Measurements from ENCODE around the gene HIPK2.
"Not testable (repeated sequence)": the region's sequence is repeated elsewhere in the genome, so short reads cannot be mapped to it uniquely, and the experiment has no call there.

The HIPK2 gene

DNA sequence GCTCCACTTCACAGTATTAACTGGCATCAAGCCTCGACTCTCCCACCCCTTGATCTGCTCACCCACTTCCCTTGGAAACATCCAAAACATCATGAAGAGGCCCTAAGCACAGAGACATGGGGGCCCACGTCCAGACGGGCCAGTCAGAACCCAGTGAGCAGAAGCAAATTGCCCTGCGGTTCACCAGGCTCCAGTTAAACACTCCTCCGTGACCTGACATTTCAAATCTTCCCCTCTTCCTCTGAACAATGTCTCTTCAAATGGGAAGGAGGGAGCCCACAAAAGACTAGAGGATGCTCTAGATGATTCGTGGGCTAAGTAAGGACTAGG is 209.5 kb downstream of the HIPK2 start:
- no peak for DNase-seq (ENCODE audit: low read depth in 2 of 2)

DNA sequence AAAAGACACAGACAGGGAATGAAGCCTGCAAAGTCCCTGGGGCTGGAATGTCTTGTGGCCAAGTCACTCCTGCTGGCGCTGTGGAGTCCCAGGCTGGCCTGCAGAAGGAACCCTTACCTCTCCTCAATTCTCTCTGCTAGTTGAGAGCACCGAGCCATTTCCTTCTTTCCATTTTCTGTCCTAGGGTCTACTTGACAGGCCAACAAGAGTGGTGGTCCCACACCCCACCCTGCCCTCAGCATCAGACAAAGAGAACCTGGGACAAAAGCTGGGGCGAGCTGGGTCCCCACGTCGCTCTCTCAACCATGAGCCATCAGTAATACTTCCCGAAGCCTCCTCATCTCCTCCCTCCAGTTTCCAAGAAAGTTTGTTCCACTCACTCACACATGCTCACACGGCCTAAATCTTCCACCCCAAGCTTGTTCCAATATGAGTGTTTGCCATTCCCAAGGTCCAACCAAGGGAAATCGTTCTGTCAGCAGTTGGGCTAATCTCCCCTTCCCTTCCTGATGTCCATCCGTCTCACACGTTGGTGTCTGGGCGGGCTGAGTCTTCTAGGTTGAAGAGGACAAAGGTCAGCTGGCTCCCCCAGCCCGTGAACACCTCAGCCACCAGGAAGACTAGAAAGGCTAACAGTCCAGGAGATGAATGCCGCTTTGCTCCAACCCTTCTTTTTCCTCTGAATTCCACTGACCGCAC is 210.0 kb downstream of the HIPK2 start:
- no peak for DNase-seq (ENCODE audit: low read depth in 2 of 2)

DNA sequence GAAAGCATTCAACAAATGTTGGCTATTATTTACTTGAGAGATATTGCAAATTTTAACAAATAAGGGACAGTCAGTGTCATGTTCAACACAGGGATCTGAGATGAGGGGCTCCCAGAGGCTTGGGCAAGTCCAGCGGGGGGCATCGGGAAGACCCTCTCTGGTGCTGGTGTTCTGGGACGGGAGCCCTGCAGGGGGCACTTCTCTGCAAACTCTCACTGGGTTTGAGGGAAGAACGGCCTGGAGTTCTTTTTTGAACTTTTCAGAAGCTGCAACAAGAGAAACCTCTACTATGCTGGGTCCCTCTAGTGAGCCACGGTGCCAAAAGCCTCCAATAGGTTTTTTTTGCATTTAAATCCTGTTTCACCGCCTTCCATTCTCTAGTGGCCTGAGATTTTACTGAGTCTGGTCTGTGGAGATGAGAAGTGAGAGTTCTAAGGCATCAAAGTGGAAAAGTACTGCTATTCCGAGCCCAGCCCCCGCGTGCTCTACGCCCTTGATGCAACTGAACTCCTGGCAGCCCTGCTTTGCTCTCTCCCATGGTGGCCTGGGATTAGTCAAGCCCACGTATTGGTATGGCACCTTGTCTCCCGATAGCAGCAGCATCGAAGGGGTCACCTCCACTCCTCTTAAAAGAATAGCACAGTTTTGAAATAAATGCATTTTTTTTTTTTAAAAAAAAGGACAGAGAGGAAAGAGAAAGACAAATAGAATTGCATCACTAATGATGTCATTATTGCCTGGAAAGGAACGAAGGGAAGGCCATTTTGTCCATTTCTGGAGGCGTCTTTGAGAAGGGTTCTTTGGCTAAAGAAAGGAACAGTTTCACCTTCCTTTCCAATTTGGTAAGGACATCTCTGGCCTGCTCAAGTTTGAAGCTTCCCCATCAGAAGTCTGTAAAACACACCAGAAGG is 210.8 kb downstream of the HIPK2 start:
- DNase-seq (ENCODE audit: low read depth in 2 of 2) = no peak

DNA sequence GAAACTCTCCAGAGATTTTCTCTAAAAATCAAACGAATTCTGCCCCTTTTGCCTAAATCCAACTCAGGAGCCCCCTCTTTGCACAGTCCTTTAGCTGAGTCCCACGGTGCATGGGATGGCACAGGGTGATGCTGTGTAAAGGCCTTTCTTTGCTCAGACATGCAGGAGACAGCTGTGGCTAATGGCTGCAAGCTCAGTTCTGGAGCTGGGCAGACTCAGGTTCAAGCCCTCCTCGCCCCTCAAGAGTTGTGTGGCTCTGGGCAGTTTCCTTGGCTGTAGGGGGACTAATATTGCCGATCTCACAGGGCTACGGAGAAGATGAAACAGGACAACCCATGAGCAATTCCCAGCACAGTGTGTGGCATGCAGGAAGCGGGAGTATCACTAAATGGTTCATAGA is 211.7 kb downstream of the HIPK2 start:
- no peak for DNase-seq (ENCODE audit: low read depth in 2 of 2)

DNA sequence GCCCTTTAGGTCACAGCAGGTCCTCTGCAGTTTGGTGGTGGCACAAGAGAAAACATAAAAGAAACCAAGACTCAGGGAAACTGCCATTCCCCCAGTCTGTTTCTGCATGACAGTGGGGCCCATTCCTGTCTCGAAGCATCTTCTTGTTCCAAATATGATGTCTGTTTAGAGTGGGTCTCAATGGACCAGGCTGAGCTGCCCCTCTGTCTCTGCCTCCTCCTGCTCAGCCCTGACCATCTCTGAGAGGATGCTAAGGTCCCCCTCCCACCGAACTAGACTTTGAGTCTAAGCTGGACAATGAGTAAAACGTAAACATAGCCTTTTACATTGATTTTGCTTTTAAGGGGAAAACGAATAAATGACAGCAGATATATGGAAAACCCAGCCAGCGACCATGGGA is 213.9 kb downstream of the HIPK2 start:
- DNase-seq (ENCODE audit: low read depth in 2 of 2) = no peak

DNA sequence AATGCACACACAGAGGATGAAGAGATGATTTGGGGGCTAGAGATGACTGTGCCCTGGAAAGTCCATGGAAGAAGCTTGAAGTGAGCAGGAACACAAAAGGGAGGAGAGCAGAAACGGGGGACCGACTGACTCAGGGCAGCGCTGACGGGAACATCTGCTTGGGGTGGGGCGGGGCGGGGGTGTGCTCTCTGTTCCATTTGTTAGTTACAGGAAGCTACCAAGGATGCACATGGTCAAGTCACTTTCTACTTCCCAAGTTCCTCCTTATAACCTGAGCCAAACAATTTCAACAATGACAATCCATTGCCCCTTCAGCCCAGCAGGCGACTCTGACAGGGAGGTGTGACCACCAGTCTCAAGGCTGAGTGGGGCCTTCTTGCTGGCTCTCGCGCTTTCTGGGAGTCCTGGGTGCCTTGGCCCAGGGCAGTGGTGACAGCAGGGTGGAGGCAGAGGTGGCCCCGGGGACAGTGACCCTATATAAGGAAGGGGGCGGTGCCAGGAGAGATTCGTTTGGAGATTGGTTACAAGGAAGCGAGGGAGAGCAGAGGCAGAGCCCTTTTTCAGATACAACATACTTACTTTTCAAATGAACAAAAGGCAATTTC is 214.7 kb downstream of the HIPK2 start:
- DNase-seq (ENCODE audit: low read depth in 2 of 2) = no peak

DNA sequence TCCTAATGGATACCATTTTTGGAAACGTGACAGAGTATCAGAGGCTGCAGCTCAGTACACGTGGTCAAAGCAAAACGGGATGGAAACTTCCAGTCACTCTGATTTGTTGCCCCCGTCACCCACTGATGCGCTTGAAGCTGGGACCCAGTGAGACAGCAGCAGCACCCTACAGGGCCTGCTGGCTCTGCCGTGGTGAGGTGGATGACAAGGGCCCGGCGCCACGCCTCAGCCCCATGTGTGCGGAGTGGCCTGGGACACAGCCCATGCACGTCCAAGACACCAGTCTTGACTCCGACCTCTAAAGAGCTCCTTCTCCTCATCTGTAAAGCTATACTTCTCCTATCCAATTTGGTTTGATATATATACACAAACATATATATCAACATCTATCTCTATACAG is 215.3 kb downstream of the HIPK2 start:
- DNase-seq (ENCODE audit: low read depth in 2 of 2) = no peak

DNA sequence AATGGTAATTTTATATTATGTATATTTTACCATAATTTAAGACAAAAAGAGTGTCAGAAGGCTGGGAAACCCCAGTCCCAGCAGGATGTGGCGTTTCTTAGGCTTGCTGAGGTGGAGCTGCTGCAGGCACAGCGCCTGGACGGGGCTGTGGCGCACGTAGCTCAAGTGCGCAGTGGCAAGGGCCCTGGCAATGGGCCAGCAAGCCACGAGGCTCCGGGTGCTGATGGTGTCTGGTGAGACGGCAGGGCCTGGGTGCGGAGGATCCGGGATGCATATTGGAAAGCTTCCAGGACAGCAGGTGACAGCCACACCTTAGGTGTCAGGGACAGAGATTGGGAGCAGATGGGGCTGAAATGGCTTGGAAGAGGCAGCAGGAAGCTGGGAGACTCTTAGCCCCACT is 217.1 kb downstream of the HIPK2 start:
- no peak for DNase-seq (ENCODE audit: low read depth in 2 of 2)

DNA sequence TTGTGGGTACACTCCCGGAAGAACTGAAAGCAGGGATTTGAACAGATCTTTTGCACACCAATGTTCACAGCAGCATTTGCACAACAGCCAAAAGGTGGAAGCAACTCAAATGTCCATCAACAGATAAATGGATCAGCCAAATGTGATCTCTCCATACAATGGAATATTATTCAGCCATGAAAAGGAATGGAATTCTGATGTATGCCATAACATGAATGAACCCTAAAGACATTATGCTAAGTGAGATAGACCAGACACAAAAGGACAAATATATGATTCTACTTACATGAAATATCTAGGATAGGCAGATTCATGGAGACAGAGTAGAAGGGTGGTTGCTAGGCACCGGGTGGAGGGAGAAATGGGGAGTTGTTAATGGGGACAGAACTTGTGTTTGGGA is 217.6 kb downstream of the HIPK2 start:
- no peak for DNase-seq (ENCODE audit: low read depth in 2 of 2)

DNA sequence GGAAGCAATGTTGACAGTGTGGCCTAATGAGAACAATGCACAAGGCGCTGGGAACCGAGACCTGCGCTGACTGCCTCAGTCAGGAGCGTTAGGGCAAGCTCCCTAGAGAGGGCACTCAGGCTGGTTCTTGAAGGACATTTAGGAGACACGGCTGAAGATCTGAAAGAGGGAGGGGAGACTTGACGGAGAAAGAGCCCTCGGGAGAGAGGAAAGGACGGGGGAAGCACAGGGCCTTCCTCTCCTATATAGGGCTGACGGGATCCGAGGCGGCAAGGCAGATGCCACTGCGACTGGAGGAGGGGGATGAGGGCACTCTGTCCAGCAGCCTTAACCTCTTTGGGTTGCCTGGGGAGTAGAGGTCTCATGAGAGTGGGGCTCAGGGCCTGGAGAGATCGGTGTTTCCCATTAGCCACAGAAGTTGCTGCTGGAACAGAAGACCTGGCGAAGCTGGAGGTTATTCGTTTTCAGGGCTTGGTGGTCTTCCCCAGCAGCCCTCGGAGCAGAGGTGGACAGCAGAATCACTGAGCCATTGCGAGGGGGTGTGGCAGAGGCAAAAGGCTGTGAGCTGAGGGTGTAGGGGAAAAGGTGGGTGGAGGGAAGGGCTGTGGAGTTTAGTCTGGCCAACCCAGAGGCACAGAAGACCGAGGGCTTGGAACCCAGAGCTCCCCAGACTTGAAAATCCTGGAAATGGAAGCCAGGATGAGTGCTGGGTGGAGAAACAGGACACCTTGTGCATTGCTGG is 218.3 kb downstream of the HIPK2 start:
- DNase-seq (ENCODE audit: low read depth in 2 of 2) = no peak

DNA sequence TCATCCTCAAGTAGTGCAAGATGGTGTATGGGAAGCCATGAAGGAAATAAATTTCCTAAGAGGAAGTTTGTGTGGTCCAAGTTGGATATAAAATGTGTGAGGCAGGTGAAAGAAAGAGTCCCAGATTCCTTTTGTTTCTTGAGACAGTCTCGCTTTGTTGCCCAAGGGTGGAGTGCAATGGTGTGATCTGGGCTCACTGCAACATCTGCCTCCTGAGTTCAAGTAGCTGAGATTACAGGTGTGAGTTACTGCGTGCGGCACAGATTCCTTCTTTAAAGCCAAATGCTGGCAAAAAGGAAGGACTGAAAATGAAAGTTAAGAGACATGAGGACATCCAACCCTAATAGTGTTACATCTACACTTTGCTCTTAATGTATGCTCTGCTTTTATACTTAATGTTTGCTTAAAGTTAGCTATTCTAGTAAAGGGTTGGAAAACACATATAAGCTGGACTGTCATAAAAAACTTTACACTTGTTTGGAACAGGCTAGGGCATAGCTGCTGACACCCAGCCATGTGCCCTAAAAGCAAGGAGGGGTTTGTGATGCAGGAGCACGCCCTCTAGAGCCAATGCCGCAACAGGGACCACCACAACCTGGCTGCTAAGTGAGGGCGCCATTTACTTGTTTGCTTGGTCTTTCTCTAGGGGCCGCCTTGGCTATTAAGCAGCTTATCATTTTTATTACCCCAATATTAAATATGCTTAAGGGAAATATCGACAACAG is 219.8 kb downstream of the HIPK2 start:
- DNase-seq (ENCODE audit: low read depth in 2 of 2) = no peak

DNA sequence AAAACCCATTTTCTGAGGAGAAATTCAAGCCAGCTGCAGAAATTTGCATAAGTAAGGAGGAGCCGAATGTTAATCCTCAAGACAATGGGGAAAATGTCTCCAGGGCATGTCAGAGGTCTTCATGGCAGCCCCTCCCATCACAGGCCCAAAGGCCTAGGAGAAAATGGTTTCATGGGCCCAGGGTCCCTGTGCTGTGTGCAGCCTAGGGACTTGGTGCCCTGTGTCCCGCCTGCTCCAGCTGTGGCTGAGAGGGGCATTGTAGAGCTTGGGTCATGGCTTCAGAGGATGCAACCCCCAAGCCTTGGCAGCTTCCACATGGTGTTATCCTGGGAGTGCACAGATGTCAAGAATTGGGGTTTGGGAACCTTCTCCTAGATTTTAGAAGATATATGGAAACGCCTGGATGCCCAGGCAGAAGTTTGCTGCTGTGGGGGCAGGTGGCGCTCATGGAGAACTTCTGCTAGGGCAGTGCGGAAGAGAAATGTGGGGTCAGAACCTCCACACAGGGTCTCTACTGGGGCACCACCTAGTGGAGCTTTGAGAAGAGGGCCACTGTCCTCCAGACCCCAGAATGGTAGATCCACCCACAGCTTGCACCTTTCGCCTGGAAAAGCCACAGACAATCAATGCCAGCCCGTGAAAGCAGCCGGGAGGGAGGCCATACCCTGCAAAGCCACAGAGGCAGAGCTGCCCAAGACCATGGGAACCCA is 223.7 kb downstream of the HIPK2 start:
- DNase-seq (ENCODE audit: low read depth in 2 of 2) = not testable (repeated sequence)

DNA sequence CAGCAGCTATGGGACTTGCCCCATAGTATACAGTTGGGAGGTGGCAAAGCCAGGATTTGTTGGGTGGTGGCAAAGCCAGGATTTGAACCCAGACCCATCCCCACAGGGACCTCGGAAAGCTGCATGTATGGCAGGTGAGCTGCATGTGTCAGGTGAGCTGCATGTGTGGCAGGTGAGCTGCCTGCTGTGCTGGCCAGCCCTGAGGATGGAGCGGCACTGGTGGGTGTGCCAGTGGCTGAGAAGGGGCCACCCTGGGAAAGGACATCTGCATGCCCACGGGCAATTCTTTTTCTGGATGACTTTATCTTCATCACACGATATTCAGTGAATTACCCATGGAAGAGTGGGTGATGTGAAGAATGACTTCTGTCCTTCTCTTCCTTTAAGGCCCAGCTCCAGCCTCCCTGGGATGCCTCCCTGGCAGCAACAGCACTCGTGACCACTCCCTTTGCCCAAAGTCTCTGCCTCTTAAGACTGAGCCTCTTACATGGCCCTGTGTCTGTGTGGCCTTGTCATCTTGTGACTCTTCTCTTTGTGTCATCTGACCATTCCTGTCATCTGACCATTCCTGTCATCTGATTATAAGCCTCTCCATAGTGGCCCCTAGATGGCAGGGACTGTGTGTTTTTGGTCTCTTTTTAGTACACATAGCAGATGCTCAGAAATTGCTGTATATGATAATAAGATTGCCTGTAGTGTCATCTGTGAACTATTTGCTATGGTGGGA is 229.3 kb downstream of the HIPK2 start:
- DNase-seq (ENCODE audit: low read depth in 2 of 2) = no peak

DNA sequence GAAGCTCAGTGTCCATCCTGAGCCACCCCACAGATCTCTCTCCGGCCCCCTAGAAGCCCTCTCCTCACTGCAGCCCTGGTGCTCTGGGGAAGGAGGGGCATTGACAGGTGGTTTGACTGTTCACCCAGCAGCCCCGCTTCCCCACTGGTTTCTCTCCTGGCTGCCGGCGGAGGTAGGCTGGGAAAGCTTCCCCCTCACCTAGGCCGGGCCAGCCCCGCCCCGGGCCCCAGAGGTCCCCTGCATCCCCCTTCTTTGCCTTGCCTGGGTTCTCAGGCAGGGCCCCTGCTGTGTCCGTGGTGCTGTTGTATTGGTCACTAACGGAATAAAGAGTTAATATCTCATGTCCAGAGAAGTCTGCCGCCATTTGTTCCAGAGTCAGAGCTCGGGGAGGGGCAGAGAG is 233.2 kb downstream of the HIPK2 start:
- DNase-seq (ENCODE audit: low read depth in 2 of 2) = no peak

DNA sequence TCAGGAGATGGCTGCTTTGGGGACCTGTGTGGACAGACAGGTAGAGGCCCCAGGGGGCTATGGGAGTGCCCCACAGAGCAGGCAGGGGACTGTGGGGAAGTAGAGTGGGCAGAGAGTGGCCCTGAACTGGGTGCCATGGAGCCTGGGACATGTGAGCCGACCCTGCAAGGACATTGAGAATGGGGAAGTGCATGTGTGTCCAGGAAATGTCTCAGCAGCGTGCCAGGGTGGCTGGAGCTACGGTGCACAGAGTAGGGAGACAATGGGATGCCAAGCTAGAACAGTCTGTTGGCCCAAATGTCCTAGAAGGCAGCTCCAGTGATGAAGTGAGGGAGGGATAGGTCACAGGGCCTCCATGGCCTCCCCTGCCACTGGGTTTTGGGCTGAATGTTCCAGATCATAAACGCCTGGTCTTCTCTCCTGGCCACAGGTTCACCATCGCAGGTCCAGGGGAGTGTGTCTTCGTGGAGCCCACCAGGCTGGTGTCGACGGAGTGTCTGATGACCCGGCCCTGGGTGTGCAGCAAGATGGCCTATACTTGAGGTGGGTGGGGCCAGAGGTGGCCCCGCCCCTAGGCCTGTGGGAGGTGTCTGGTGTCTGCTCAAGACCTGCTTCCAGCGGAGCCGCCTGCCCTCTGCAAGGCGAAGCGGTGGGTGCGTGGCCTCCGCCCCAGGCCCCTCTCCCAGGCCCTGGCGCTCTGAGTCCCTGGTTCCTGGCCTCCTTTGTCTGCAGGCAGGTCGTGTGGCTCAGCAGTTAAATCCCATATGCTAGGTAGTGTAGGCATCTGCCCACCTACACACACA is 233.8 kb downstream of the HIPK2 start:
- no peak for DNase-seq (ENCODE audit: low read depth in 2 of 2)

DNA sequence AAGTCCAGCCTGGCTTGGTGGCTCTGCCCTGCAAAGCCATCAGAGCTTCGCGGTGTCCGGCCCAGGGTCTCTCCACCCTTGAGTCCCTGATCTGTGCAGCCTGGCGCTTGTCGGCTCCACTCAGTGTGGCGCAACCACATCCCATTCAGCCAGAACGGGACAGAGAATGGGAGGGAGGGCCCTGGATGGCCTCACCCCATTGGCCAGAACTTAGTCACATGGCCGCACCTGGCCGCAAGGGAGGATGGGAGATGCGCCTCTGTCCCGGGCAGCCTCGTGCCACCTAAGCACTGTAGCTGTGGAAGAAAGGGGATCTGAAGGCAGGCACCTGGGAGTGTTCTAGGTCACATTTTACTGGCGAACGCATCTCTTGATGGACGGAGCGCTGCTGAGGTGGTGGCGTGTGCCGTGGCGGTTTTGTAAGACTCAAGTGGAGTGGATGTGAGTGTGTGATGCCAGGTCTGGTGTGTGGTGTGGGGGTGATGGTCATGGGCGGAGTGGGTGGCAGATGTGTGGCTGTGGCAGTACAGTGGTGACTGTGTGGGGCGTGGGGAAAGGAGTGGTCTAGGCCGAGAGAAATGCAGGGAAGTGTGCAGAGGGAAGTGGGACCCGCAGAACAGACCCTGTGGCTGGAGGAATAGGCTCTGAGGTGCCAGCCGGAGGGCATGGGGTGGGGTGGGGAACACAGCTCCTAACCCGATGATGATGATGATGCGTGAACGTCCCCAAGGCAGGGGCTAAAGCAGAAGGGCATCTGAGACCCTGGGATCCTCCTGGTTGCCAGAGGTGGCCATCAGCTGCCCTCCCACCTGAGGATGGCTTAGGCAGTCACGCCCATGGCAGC is 235.3 kb downstream of the HIPK2 start:
- no peak for DNase-seq (ENCODE audit: low read depth in 2 of 2)

DNA sequence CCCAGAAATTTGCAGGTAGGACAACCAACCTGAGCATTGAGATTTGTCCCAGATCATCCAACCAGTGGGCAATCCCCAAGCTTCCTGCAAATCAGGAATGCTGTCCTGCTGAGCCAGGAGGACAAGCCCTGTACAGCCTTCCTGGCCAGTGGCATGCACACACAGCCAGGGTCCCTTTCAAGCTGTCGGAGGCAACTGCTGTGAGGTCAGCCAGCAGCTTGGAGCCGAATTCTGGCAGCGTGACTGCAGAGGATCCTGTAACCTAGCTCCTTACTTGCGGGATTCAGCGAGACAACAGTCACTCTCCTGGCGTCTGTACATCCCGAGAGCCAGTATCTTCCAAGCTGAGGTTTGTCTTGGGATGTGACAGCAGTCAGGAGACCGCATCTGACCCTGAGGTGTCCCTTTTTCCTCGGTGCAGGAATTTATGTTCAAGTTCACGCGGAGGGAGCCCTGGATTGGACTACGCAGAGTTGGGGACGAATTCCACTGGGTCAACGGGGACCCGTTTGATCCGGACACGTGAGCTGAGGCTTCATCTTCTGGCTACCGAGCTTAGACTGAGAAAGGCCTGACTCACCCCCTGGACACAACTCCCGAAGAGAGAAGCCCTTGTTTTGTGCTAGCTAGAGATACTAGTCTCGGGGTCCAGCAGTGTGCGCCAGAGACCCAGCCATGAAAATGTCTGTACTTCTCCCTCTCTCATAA is 236.0 kb downstream of the HIPK2 start:
- no peak for DNase-seq (ENCODE audit: low read depth in 2 of 2)

DNA sequence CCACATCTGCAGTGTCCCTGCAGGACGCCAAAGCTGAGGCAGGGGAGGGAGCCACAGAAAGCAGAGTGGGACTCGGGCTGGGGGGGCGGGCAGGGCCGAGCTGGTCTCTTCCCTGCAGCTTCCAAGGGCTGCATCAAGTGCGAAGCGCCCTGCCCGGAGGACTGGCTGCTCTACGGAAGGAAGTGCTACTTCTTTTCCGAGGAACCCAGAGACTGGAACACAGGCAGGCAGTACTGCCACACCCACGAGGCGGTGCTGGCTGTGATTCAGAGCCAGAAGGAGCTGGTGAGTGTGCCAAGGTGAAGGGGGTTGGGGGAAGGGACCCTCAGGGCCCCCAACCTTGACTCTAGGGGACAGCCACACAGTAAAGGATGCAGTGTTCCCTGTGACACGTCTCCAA is 237.6 kb downstream of the HIPK2 start:
- DNase-seq (ENCODE audit: low read depth in 2 of 2) = no peak

Data from stimulated activated CD8-positive, alpha-beta memory T cell treated with anti-CD3 and anti-CD28 coated beads, Interleukin-15, amount 100 ng/mL, for 4 hours (primary cell).